Adrenal gland (tissue), 12 donors: ENCODE results near the gene IFITM5. TPM values are rescaled to one million over a fixed set of nuclear protein-coding genes. Genes with fewer than 3 reads are reported as not detected.
A peak's percentile ranks its signal among the peaks of the same experiment; 100 is the strongest.
"Not testable (repeated sequence)": the region's sequence is repeated elsewhere in the genome, so short reads cannot be mapped to it uniquely, and the experiment has no call there.

Source experiments
- DNase-seq, 7 donors: peaks; one replicate each; pipeline ENCODE4 v3.0.0-alpha.2; 2019 to 2020
- H3K27ac ChIP-seq, 5 donors: fragments of 200-600 bp; sonication (generic) in 4 of 5; 1 replicate in 3 of 5; 2 replicates in 2 of 5; pipeline versions ENCODE4 v1.5.1 to v1.8.0; 2016 to 2020; ENCODE audit warnings: mild to moderate bottlenecking in 1 of 5
- H3K27me3 ChIP-seq: fragments of 200-600 bp; 2 replicates; pipeline ENCODE4 v1.8.0; 2021
- H3K36me3 ChIP-seq, 2 donors: fragments of 200-600 bp; replicated peaks in 1 of 2; 1 replicate in 1 of 2; 2 replicates in 1 of 2; pipeline versions ENCODE4 v1.5.1 to v1.8.0; 2018 to 2022
- H3K4me1 ChIP-seq, 2 donors: fragments of 200-600 bp; replicated peaks in 1 of 2; 1 replicate in 1 of 2; 2 replicates in 1 of 2; pipeline versions ENCODE4 v1.5.1 to v1.8.0; 2018 to 2021
- H3K4me3 ChIP-seq, 4 donors: fragments of 200-600 bp; sonication (generic) in 3 of 4; one replicate each; pipeline ENCODE4 v1.5.1; 2016 to 2018
- H3K9me3 ChIP-seq, 3 donors: fragments of 200-600 bp; sonication (generic) in 1 of 3; replicated peaks in 1 of 3; 1 replicate in 2 of 3; 2 replicates in 1 of 3; pipeline versions ENCODE4 v1.5.1 to v1.8.0; 2016 to 2021
- CTCF ChIP-seq, 6 experiments: fragments of 450-650 bp in 4 of 6; fragments of 200-600 bp in 2 of 6; sonication (generic) in 1 of 6; IDR thresholded peaks; 1 replicate in 5 of 6; 2 replicates in 1 of 6; pipeline versions ENCODE4 v1.5.1 to v1.8.0; 2016 to 2021; ENCODE audit warnings: antibody characterized with exemption in 6 of 6, mild to moderate bottlenecking in 2 of 6, moderate library complexity in 1 of 6
- POLR2A ChIP-seq, 2 donors: fragments of 450-650 bp; IDR thresholded peaks; one replicate each; pipeline ENCODE4 v1.6.1; 2017; ENCODE audit warnings: antibody characterized with exemption in 2 of 2, mild to moderate bottlenecking in 2 of 2, moderate library complexity in 1 of 2
- WGBS, 4 donors: extraction: QIAGEN DNeasy Blood & Tissue Kit in 2 of 4; methylation state at CpG; one replicate each; pipeline versions ENCODE4 v1.1.5 to v1.1.7; 2013 to 2017; 5-methylcytosine and 5-hydroxymethylcytosine counted together
- intact Hi-C, 2 donors: fragments of 100-400 bp; cut with DNase I; formaldehyde crosslinking; loops; one replicate each; pipeline versions ENCODE4 v1.14.1 to v1.15.0; 2022 to 2023
- polyA plus RNA-seq, 3 donors: library from polyadenylated mRNA; stranded (reverse); fragments of 200-250 nt in 2 of 3; fragments of 350-450 nt in 1 of 3; fragmentation: Illumina TruSeq in 1 of 3; extraction: RNeasy Lipid Tissue Mini Kit (QIAGEN cat#74804) in 1 of 3; gene quantifications; one replicate each; pipeline ENCODE4 v1.2.3, GENCODE V29; 2013 to 2014
- total RNA-seq, 9 donors: library from RNA; depleted of rRNA in 4 of 9; stranded (reverse); fragments of >200 nt in 4 of 9; fragments of 120-200 nt in 1 of 9; fragmentation: NEBNext Ultra II Directional in 1 of 9; extraction: Animal tissue kit (Norgen Biotek cat#: 25700) in 1 of 9; gene quantifications; one replicate each; pipeline versions ENCODE4 v1.1.0 to v1.2.4, GENCODE V29; 2013 to 2023
- donor health status: healthy with polysubstance abuse.
- donor health status: Bipolar disorder and iron deficiency.
- donor health status: DM: yes; HTN: yes; CAD: no.
- donor health status: DM: no; HTN: no; CAD: no.
- donor health status: DM: no; HTN: no; CAD: no.
- donor health status: DM: yes; HTN: yes; CAD: no.

IFITM5 gene
- total and polyA plus RNA-seq, 12 donors: not detected

DNA sequence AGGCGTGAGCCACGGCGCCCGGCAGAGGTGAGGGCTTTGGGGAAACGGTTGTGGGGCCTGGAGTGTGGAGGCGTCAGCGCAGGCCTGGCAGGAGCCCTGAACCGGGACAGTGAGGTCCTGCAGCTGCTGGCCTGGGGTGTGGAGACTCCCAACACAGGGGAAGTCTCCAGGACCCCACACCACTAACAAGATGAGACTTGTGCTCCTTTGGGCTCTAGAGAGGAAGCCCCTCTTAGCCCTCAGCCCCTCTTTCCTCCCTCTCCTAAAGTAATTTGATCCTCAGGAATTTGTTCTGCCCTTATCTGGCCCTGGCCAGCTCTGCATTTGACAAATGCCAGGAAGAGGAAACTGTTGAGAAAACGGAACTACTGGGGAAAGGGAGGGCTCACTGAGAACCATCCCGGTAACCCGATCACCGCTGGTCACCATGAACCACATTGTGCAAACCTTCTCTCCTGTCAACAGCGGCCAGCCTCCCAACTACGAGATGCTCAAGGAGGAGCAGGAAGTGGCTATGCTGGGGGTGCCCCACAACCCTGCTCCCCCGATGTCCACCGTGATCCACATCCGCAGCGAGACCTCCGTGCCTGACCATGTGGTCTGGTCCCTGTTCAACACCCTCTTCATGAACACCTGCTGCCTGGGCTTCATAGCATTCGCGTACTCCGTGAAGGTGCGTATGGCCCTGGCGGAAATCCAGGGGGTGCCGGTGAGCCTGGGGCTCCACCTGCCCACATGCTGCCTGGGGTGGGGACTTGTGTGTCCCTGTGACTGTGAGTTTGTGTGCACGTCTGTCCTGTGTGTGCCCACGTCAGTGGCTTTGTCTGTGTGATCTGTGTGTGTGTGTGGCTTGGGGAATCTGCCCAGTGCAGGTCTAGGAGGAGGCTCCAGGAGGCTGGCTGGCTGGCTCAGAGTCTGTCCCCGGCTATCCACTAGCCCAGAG lies 8.7 kb upstream of the IFITM5 start, which contains the start of gene IFITM2:
TSS of gene IFITM2 (plus strand) at position 51 of the 943 bp plus-strand sequence. CDS start at position 428, 377 bp downstream.
- intact Hi-C loops: loop anchor here in 1 of 2 donors (5.0 kb wide), 1 partner anchor 49 kb away; no protein-coding TSS in a partner anchor
- 15 to 49% (median 38%) methylated on average over 8 to 28 of the region's 28 CpGs for WGBS, 4 donors
- H3K4me3 ChIP-seq: peak within 1 kb of the TSS in 2 of 4 donors; percentile 33 to 60
- not testable (repeated sequence) for H3K36me3 ChIP-seq, H3K27me3 ChIP-seq, H3K9me3 ChIP-seq
- H3K27ac ChIP-seq: peak within 1 kb of the TSS in 3 of 5 donors; percentile 70 to 94 (median 80)
- DNase-seq: peak in 6 of 7 donors; percentile 53 to 85 (median 64)
- H3K4me1 ChIP-seq: peaks cover 6 to 25% of the 10 kb centered on the region in 2 donors
- peak; percentile 6 to 64 for TF ChIP-seq POLR2A (IDR thresholded peaks at IDR 0.05)

- no peak for DNase-seq
- peak overlapping the region in 3 of 5 donors; percentile 21 to 94 (median 80) for H3K27ac ChIP-seq
- no peaks in the 10 kb centered on the region for H3K27me3 ChIP-seq
- TF ChIP-seq POLR2A (IDR thresholded peaks at IDR 0.05): no peak
- no peak for TF ChIP-seq CTCF (IDR thresholded peaks at IDR 0.05)
- WGBS, 4 donors: 87 to 92% (median 89%) methylated on average over 12 to 17 of the region's 17 CpGs
- intact Hi-C loops: loop anchor here in 1 of 2 donors (5.0 kb wide), 1 partner anchor 50 kb away; no protein-coding TSS in a partner anchor
- H3K36me3 ChIP-seq: no peaks in the 10 kb centered on the region
- H3K4me1 ChIP-seq: peaks cover 6 to 15% of the 10 kb centered on the region in 2 donors
- no peaks in the 10 kb centered on the region for H3K9me3 ChIP-seq
- no peak overlapping the region for H3K4me3 ChIP-seq
These were observed 7.5 kb upstream of the IFITM5 start for GRCh38 chr11:306645-307371.

- no peak for DNase-seq
- Histone ChIP-seq H3K36me3 (no peaks in the 10 kb centered on the region), H3K27me3 (no peaks in the 10 kb centered on the region), H3K27ac (peak overlapping the region in 1 of 5 donors; percentile 94), H3K4me3 (no peak overlapping the region), H3K9me3 (no peaks in the 10 kb centered on the region), H3K4me1 (peaks cover 6 to 15% of the 10 kb centered on the region in 2 donors)
- no peak for TF ChIP-seq CTCF (IDR thresholded peaks at IDR 0.05)
- TF ChIP-seq POLR2A (IDR thresholded peaks at IDR 0.05): no peak
- intact Hi-C loops: loop anchor here in 1 of 2 donors (5.0 kb wide), 1 partner anchor 51 kb away; no protein-coding TSS in a partner anchor
- WGBS, 4 donors: 77 to 83% (median 78%) methylated on average over 9 to 10 of the region's 10 CpGs
These were observed 6.5 kb upstream of the IFITM5 start for GRCh38 chr11:305844-306211.

GRCh38 chr11:304915-305843 lies 5.9 kb upstream of the IFITM5 start:
- no peaks in the 10 kb centered on the region for H3K9me3 ChIP-seq
- DNase-seq: peak; percentile 53 to 86 (median 76)
- no peaks in the 10 kb centered on the region for H3K27me3 ChIP-seq
- 32 to 34% (median 33%) methylated on average over 19 of the region's 19 CpGs for WGBS, 4 donors
- peaks cover 6 to 15% of the 10 kb centered on the region in 2 donors for H3K4me1 ChIP-seq
- no peaks in the 10 kb centered on the region for H3K36me3 ChIP-seq
- peak overlapping the region in 1 of 5 donors; percentile 94 for H3K27ac ChIP-seq
- intact Hi-C loops: loop anchor here in 1 of 2 donors (5.0 kb wide), 1 partner anchor 52 kb away; no protein-coding TSS in a partner anchor
- H3K4me3 ChIP-seq: no peak overlapping the region
- TF ChIP-seq CTCF (IDR thresholded peaks at IDR 0.05) (peak; percentile 41 to 86 (median 69)), POLR2A (IDR thresholded peaks at IDR 0.05) (no peak)
